Esophagus muscularis mucosa (tissue), 3 donors: ENCODE results near the gene SH3BP4.

Source experiments
- POLR2A ChIP-seq: fragments of 450-650 bp; IDR thresholded peaks from one replicate; pipeline ENCODE4 v1.6.1; 2017; ENCODE audit warnings: antibody characterized with exemption, moderate library complexity, mild to moderate bottlenecking, low read depth
- TF ChIP-seq, protein P1 (sequence below), 3 experiments: fragments of 200-600 bp in 2 of 3; fragments of 450-650 bp in 1 of 3; sonication (generic) in 2 of 3; IDR thresholded peaks; one replicate each; pipeline ENCODE4 v1.5.1; 2017 to 2019; ENCODE audit warnings: antibody characterized with exemption in 3 of 3, mild to moderate bottlenecking in 2 of 3, moderate library complexity in 1 of 3

DNA sequence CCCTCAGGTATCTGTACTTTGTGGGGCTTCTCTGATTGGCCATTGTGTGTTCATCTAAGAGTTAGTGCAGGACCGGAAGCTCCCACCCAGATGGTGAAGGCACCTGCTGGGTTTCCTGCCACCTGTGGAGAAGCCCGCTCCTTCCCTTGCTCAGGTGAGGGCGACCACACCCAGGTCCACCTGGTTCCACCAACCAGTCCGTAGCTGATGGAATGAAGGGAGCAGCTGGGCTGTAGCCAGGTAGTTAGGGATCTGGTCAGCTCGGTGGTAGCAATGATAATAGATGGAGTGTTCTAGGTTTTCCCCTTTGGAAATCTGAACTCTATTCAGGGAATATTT is 16.0 kb downstream of the SH3BP4 start:
- no peak for TF ChIP-seq POLR2A
- TF ChIP-seq, protein P1, sequence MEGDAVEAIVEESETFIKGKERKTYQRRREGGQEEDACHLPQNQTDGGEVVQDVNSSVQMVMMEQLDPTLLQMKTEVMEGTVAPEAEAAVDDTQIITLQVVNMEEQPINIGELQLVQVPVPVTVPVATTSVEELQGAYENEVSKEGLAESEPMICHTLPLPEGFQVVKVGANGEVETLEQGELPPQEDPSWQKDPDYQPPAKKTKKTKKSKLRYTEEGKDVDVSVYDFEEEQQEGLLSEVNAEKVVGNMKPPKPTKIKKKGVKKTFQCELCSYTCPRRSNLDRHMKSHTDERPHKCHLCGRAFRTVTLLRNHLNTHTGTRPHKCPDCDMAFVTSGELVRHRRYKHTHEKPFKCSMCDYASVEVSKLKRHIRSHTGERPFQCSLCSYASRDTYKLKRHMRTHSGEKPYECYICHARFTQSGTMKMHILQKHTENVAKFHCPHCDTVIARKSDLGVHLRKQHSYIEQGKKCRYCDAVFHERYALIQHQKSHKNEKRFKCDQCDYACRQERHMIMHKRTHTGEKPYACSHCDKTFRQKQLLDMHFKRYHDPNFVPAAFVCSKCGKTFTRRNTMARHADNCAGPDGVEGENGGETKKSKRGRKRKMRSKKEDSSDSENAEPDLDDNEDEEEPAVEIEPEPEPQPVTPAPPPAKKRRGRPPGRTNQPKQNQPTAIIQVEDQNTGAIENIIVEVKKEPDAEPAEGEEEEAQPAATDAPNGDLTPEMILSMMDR (IDR thresholded peaks at IDR 0.05): no peak
